NCI-H2081 treated with DMSO at 0.1 percent for 48 hours (cell line): Measurements from ENCODE around the gene SHISA7.

Source experiments
- DNase-seq: peaks from one replicate; lab custom pipeline; 2025; lab: John Stamatoyannopoulos, UW

Gene SHISA7

DNA sequence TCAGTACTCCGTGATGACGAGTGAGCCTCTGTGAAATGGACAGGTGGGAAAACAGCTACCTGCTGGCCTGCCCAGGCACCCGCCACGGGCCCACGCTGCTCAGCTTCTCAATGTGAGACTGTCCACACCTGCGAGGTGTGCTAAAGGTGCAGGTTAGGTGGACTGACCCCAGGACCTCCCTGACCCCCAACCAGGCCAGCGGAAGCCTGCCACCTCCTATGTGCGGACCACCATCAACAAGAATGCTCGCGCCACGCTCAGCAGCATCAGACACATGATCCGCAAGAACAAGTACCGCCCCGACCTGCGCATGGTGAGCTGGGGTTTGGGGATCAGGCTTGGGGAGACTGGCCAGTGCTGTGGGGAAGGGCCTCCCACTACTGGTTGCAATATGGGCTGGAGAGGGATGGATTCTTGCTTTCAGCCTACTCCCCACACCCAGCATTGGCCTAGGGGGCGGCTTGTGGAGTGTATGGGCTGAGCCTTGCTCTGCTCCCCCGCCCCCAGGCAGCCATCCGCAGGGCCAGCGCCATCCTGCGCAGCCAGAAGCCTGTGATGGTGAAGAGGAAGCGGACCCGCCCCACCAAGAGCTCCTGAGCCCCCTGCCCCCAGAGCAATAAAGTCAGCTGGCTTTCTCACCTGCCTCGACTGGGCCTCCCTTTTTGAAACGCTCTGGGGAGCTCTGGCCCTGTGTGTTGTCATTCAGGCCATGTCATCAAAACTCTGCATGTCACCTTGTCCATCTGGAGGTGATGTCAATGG is 55.2 kb downstream of the SHISA7 start:
- no peak for DNase-seq

DNA sequence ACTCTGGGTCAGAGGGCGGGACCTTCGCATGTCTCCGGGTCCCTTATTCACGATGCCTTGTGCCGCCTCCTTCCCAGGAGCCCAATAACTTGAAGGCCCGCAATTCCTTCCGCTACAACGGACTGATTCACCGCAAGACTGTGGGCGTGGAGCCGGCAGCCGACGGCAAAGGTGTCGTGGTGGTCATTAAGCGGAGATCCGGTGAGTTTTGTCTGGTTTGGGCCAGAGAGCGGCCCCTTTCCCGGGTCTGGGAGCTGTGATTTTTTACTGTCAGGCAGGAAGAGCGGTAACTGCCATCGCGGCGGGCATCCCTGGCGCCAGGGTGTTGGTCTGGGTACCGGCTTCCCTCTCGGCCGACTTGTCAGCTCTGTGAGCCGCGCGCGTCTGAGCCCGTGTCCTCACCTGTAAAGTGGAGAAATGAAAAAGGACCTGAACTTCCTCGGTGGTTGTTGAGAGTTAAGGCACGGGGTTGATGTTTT is 56.6 kb downstream of the SHISA7 start:
- DNase-seq: no peak

DNA sequence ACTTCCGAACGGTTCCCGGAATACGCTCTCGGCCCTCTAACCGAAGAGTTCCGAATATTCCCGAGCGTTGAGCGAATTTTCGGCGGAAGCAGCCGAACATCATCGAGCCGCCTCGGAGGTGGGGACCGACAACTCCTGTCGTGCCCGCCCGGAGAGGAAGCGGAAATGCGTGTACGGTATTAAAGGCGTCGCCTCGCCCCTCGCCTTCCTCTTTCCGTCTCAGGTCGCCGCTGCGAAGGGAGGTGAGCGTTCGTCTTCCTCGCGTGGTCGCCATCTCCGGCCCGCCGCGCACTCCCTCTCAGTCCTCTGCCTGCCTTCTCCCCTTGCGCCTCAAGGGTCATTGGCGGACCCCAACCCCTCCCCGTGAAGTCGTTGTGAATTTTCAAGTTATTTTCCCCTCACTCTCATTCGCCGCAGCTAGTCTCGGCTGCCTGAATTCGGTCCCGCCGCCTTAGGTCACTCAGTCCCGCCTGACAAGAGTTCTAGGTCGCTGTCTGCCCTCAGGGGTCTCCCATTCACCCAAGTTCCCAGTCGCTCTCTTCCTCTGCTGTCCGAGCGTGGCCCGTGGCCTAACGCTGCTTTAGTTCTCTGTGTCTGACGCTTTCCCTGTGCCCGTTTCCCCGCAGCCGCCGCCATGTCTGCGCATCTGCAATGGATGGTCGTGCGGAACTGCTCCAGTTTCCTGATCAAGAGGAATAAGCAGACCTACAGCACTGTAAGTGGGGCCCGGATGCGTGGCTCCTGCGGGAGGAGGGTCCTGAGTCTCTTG is 57.2 kb downstream of the SHISA7 start, which contains the start of gene RPL28:
Gene RPL28 (plus strand): TSS at position 209 of the 769 bp plus-strand sequence. CDS start 426 bp downstream, at position 635.
- peak; percentile 94 for DNase-seq

DNA sequence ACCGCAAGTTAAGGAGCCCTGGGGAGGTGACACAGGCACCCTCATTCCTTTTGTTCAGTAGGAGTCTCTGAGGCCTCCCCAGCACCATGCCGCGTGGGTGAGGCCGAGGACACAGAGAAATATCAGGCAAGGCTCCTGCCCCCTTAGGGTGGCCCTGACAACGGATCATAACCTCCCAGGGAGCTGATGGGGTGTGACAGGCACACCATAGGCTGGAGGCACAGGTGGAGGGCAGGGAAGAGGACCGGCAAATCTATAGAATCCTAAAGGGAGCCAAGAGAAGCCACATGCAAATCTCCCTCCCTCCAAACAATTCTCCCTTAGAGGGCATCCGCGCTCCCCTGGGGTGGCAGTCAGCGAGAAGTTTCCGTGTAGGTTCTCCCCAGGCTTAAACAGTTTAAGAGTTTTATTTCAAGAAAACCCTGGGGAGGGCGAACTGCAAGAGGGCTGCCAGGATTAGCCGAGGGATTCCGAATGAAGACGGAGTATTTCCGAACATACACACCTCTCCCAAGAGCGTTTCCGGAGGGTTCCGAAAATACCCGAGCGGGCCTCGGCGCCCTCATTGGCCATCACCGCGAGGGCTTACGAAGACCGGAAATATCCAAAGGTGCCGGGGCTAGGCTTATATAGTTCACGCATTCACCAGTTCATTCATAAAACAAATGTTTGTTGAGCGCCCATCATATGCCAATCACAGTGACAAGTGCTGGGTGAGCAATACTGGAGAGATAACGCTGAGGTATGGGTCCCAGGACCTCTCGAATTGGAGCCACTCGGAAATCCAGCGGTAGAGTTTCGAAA is 58.0 kb downstream of the SHISA7 start:
- peak; percentile 92 for DNase-seq

DNA sequence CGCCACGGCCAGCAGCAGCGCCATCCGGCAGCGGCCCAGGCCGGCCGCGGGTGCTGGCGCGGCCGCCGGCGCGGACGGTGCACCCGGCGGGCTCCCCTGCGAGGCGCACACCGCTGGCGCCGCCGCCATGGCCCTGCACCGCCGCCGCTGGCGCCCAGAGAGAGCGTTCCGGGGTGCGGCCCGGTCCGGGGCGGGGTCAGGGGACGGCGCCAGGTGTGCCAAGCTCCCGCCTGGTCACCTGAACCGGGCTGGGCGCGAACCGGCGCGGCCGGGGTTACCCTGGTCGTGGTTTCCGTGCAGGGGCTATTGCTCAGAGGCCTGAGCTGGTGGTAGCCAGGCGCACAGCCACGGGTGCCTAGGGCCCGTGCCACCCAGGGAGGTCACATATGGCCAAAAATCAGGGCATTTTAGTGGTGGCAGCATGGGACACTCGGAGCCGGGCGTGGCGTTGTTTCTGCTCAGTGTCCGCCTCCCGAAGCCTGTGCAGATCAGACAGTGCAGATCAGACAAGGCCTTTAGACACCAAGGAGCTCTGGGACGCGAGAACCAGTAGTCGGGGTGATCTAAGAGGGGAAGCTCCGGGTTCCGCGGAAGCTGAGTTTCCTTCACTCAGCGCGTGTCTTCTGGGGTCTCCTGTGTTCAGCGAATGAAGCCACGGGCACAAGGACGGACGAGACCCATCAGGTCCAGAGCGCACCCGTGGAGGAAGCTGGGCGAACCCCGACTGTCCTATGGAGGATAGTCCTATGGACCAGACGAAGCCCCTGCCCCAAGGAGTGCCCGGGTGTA is 58.8 kb downstream of the SHISA7 start, which contains the start of gene TMEM238:
Gene TMEM238 (minus strand): TSS at position 162 of the 789 bp plus-strand sequence. CDS start 33 bp downstream, at position 129.
- no peak for DNase-seq

DNA sequence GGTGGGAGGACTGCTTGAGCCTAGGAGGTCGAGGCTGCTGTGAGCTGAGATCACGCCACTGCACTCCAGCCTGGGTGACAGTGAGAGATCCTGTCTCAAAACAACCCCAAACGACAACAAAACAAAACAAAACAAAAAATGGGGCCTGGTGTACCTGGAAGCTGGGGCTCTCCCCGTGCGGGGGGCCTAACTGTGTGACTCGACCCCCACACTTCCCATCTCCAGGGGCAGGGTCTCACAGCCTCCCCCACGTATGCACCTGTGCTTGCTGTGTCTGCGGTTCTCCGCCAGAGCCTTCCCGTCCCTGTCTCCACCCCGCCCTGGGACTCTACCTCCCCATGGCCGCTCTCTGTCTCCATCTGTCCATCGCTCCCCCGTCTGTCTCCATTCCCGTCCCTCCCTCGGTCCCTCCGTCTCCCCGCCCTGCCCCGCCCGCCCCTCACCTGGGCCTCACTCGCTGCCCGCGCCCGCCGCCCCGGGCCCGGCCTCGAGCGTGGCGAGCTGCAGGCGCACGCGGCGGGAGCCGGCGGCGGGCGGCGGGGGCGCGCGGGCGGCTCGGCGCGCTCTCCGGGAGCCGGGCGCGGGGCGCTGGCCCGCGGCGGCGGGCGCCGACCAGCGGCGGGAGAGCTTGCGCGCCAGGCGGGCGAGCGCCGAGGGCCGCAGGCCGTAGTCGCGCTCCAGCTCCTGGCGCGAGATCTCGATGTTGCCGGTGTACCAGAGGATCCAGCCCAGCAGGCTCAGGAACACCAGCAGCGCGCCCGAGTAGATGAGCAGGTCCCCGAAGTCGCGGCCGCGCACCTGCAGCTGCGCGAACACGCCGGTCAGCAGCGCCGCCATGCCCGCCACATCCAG is 59.6 kb downstream of the SHISA7 start:
- DNase-seq: no peak

DNA sequence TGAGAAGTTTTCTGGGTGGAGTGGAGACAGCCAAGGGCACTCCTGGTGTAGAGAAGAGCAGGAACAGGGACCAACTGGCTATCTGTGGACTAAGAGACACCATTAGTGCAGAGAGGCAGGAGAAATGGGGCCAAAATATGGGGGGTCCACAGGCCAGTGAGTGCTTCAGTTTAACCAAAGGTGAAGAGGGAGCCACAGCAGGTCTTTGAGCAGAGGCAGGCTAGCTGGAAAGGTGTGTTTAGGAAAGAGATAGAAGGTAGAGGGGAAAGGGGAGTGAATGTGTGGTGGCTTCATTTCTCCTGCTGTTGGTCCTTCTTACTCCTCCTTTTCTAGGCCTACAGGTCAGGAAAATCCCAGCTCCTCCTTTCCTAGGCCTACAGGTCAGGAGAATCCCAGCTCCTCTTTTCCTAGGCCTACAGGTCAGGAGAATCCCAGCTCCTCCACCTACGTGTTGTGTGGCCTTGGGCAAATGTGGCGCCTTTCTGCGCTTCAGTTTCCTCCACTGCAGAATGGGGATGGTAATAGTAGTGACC is 60.5 kb downstream of the SHISA7 start:
- no peak for DNase-seq

DNA sequence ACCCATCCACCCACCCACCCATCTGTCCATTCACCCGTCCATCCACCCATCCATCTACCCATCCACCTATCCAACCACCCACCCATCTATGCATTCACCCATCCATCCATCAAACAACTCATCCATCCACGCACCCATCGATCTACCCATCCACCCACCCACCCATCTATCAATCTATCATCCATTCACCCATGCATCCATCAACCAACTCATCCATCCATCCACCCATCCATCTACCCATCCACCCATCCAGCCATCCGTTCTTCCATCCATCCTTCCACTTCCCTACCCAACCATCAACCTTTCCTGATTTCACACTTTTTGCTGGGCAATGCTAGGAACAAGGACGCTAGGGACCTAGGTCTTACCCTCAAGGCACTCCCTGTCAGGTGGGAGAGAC is 61.1 kb downstream of the SHISA7 start:
- no peak for DNase-seq

DNA sequence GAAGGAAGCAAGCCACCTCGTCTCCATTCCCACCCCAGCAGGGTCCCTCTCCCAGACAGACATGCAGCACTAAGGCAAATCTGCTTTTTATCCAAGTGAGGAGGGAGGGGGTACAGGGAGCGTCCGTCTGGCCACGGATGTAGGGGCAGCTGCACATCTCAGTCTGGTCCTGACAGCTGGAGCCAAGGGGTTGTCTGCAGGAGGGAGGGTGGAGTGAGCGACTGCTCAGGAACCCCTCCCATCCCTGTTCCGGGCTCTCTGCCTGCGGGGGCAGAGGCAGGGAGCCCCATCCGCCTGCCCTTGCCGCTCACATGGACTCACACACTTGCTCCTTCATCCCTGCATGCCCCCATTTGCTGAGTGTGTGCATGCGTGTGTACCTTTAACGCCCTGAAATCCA is 63.9 kb downstream of the SHISA7 start:
- DNase-seq: no peak
